ENCODE data around the gene CWC25.
"Not testable (repeated sequence)": the region's sequence is repeated elsewhere in the genome, so short reads cannot be mapped to it uniquely, and the experiment has no call there.

Gene CWC25

GRCh38 chr17:38824899-38825761 is at the start of gene CWC25:
Gene CWC25, minus strand, starts transcription at chr17:38825321. Its CDS starts 138 bp downstream, at chr17:38825183.
- DNase-seq, result peak; percentile 91

DNA sequence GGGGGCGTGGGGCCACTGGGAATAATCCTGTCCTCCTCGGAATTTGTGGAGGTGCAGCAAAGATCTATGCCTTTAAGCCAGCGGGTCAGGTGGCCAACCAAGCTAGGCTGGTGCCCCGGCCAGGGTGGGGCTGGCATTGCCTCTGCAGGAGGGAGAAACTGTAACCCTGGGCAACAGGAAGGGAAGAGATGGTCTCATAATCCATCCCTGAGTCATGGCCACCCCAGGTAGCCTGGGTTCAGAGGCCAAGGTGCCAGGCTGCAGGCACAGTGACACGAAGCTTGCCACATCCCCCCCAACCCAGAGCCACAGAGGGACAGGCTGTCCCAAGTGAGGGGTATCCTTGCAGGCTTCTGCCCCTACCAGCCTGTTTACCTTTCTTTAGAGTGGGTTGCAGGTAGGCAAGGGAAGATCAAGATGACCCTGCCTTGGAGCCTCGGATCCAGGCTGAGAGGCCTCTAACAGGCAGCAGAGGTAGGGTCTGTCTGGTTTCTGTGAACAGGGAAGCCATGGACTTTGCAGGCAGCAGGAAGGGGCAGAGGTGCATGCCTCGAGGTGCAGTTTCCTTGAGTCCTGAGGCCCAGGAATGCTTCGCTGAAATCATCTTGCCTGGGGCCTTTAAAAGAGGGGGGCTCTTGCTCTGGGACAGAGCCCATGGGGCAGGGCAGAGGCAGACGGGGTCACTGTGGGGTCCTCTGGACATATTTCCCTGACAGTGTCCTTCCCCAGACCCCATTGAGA is 48.7 kb upstream of the CWC25 start:
- DNase-seq, result no peak

DNA sequence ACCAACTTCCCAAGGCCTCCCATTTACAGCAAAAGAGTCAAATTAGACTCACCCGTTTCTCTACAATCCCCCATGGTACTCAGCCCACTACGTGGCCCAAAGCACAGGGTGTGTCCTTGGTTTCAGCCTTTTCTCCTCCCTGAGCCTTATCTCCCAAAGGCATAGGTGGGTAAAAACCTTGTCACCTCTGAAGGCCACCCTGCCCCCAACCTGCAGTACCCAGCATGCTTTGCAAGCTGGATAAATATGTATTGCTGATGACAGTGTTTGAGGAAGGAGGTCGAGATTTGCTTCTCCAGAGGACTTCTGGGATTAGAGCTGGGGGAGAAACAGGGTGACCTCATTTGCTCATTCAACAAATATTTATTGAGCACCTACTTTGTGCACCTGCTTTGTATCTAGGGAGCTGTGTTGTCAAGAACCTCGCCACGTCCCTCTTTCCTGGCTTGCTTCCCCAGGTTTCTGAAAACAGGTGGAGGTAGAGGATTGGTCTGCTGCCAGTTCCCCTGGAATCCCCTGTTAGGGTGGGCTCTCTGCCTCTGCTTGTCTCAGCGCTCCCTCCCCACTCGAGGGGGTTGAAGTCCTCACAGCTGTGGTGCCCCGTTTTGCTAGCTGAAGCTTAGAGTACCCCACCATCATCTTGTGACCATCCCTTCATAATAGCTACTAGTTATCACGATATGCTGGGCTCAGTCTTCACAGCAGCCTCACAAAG is 47.7 kb upstream of the CWC25 start:
- no peak for DNase-seq

- no peak for DNase-seq
Observed at GRCh38 chr17:38872027-38872511, 46.9 kb upstream of the CWC25 start.

GRCh38 chr17:38871247-38872015 is 46.3 kb upstream of the CWC25 start:
- DNase-seq, result peak; percentile 81

DNA sequence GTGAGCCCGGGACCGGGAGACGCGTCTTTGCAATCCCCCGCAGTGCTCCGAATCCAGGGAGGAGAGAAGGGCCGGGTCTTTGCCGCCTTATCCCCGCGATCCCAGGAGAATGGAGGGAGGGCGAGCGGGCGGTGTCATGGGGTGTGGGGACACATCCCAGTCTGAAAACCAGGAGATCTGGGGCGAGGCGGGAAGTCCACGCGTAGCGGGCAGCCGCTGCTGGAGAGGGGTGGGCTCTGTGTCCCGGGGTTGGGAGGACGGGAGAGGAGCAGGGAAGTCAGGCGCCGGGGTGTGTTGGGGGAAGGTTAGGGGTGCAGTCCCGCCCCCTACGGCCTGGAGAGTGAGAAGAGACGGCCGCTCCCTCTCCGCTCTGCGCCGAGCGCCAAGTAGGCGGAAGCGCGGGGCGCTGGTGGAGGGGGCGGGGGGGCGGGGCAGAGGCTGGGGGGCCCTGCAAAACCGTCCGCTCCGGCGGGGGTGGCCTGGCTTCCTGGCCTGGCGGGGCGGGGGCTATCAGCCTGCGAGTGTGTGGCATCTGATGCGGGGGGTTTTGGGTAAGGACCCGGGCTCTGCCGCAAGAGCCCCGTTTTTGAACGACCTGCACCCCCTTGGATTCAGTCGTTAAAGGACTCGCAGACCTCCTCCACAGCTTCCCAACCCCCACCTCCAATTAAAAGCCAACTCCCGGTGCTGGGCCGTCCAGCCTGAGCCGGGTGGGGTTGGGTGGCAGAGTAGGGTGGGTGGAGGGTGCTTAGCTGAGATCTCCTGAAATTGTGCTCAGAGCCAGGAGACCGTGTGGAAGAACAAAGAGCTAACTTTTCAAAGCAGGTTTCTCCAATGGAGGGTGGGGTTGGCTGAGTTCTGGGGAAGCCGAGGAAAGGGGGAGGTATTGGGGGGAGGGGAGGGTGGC is 45.4 kb upstream of the CWC25 start:
- peak; percentile 69 for DNase-seq

DNA sequence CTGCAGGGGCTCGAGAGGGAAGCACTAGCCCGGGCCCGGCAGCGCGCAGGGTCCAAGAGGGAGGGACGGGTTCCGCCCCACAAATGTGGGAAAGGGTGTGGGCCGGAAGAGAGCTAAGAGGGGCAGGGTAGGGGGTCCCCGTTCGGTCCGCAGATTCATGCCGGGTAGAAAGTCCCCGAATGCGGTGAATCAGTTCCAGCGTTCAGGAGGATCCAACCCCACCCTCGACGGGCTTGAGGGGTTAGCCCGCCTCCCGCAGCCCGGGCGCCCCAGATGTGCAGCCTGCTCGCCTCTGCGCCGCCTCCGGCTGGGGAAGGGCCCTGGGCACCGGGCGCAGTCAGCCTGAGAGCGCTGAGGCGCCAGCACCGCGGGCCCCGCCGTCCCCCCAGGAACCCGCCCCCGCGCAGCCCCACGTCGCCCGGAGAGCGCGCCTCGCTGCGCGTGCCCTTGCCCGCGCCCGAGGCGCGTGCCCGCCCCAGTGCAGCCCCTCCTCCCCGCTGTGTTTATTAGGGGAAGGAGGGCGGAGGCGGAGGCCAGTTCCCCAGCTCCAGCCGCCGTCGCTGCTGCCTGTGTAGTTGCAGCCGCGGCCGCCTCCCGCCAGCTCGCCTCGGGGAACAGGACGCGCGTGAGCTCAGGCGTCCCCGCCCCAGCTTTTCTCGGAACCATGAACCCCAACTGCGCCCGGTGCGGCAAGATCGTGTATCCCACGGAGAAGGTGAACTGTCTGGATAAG is 44.6 kb upstream of the CWC25 start, which contains the start of gene LASP1:
LASP1 (plus strand) TSS at position 533 of the 733 bp plus-strand sequence; CDS start at position 665, 132 bp downstream.
- DNase-seq, result peak; percentile 85

- DNase-seq, result peak; percentile 90
Observed at GRCh38 chr17:38868817-38869525, 43.9 kb upstream of the CWC25 start.

DNA sequence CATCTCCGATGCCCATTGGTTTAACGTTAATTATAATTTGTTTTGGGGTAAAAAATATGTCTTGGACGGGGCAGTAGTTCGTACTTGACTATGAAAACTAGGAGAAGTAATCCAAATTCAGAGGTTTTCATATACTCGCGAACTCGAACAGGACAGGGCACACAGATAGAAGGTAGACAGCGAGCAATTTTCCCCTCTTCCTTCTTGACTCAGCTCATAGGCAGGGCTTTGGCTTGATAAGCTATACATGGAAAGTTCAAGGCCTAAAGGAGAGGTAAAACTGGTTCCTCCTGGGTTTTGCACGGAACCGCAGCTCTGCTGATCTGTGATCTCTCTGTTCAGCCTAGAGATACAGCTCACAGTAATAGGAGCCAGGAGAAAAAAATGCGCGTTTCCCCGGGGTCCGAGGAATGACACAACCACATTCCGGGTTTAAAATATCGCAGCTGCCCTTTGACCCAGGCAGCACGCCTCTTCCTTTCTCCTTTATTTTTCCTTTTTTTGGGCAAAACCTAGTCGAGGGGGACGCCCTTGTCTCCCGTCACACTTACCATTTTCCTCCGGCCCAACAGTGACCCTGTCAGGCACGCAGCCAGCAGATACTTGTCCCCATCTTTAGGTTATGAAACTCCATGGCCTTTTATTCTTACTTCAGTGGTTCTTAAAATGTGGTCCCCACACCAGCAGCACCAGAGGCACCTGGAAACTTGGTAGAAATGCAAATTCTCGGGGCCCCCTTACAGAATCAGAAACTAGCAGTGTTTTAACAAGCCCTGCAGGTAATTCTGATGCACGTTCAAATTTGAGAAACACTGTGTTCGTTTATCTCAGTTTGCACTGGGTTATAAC is 43.1 kb upstream of the CWC25 start:
- no peak for DNase-seq

- peak; percentile 62 for DNase-seq
Observed at GRCh38 chr17:38867179-38867967, 42.3 kb upstream of the CWC25 start.

GRCh38 chr17:38864636-38865398 is 39.7 kb upstream of the CWC25 start:
- no peak for DNase-seq

DNA sequence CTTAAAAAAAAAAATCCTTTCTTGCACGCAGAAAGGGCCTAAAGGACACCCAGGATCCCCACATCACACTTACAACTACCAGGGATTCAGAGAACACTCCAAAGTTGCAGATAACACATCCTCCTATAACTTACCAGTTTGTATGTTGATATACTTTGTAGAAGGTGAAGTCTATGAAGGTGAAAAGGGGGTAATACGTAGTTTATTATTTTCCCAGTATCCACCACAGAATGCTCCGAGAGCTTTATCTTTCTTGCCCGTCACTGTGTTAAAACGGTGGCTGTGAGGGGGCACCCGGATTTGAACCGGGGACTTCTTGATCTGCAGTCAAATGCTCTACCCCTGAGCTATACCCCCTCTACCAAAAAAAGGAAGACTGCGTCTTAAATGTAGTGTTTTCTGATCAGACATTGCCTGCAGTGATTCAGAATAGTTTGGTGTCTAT is 36.3 kb upstream of the CWC25 start:
- DNase-seq, result no peak

DNA sequence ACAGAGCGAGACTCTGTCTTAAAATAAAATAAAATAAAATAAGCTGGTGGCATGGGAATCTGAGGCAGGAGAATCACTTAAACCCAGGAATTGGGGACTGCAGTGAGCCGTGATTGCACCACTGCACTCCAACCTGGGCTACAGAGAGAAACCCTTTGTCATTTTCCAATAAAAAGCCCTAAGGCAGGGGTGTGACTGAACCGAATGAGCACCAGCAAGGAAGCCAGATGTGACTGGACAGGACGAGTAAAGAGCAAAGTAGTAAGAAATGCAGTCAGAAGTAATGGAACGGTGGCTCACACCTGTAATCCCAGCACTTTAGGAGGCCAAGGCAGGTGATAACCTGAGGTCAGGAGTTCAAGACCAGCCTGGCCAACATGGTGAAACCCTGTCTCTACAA is 32.1 kb upstream of the CWC25 start:
- no peak for DNase-seq

- not testable (repeated sequence) for DNase-seq
Observed at GRCh38 chr17:38855101-38855714, 30.1 kb upstream of the CWC25 start.

DNA sequence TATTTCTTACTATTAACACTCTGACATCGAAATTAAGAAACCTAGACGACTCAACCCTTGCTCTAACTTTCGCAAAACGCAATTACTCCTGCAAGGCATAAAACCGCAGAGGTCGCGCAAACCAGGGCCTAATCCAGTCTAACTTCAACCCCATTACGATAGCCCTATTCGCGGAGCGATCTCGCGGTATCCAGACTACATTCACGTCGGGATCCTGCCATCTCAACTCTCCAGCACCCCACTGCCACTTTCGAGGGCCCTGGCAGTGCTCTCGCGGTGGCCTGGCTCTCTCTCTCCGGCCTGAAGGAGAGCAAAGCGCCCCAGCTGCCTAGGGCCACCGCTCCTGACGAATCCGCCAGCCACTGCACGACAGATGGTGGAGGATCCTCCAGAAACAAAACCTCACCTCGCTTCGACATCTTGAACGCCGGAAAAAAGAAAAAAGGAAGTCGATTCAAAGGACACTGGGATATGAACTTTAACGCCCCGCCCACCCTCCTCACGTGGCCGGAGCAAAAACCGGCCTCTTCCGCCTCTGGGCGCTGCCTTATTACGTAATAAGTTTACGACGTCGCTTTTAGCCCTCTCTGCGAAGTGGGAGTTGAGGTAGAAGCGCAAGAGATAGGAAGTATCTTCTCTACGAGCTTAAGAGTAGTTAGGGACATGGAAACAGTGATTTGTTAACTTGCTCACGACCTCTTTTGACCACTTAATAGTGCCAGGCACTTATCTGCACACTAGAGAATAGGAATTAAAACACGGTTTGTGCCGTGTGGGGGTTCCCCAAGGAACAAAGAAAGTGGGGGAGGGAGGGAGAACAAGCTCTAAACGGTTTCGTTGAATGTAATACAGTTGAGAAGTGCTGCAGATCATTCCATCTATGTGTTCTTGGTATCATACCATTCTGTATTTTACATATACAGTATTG is 28.4 kb upstream of the CWC25 start, which contains the start of gene RPL23:
RPL23 (minus strand) TSS at position 430 of the 928 bp plus-strand sequence; CDS start at position 419, 11 bp downstream.
- peak; percentile 90 for DNase-seq

All from activated naive CD4-positive, alpha-beta T cell treated with anti-CD3 and anti-CD28 coated beads, Interleukin-2, amount 50 U/mL, for 16 hours (primary cell).